NCI-H1436 treated with DMSO at 0.1 percent for 48 hours (cell line): ENCODE results near the gene LCN6.
"Not testable (repeated sequence)": the region's sequence is repeated elsewhere in the genome, so short reads cannot be mapped to it uniquely, and the experiment has no call there.

Source experiments
- DNase-seq: peaks from one replicate; lab custom pipeline; 2025; lab: John Stamatoyannopoulos, UW

The LCN6 gene

DNA sequence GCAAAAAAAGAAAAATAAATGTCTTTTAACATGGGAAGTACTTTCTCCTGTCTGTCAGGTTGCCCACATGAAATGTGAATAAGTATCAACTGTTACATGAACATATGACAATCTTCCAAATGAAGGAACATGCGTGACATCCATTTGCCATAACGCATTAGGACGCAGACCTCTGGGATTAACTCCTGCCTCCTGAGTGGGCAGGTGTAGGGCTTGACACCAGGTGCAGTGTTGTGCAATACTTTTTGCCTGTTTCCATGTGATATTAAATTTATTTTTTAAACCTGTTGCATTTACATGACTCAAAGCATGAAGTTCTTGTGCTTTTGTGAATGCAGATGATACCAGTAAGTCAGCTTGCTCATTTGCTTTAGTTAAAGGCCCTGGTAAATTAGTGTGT, 34.1 kb upstream of the LCN6 start:
- no peak for DNase-seq

DNA sequence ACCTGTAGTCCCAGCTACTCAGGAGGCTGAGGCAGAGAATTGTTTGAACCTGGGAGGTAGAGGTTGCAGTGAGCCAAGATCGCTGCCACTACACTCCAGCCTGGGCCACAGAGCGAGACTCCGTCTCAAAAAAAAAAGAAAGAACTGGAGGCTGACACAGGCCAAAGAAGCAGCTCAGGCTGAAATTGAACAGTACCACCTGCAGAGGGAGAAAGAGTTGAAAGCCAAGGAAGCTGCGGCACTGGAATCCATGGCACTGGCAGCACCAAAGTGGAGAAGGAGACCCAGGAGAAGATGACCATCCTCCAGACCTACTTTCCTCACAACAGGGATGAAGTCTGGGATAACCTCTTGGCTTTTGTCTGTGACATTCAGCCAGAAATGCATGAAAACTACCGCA, 31.5 kb upstream of the LCN6 start:
- DNase-seq = no peak

DNA sequence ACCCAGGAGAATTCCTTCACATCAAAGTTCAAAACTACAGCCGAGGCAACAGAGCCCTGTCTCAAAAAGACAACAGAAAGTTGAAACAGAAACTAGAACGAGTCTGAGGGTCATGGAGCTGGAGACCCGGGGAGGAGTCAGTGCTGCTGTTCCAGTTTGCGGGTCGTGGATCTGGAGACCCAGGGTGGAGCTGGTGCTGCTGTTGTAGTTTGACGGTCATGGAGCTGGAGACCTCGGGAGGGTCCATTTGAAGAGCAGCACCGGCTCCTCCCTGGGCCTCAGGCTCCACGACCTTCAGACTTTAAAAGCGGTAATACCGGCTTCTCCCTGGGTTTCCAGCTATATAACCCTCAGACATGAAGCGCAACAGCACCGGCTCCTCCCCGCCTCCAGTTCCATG, 29.0 kb upstream of the LCN6 start:
- DNase-seq = no peak

DNA sequence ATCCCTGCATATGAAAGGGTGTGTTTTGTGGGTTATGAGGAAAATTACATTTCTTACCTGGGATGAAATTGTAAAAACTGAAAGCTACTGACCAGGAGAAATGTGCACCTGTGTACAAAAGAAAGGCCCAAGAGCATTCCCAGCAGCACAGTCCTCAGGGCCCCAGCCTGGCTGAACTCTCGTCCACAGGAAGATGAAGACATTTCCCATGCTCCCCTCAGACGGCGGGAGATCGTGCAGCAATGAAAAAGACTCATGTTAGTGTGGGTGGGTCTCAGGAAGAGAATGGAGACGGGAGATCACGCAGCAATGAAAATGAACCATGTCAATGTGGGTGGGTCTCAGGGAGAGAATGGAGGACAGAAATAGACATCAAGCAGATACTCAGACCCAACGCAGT, 28.6 kb upstream of the LCN6 start:
- DNase-seq = no peak

DNA sequence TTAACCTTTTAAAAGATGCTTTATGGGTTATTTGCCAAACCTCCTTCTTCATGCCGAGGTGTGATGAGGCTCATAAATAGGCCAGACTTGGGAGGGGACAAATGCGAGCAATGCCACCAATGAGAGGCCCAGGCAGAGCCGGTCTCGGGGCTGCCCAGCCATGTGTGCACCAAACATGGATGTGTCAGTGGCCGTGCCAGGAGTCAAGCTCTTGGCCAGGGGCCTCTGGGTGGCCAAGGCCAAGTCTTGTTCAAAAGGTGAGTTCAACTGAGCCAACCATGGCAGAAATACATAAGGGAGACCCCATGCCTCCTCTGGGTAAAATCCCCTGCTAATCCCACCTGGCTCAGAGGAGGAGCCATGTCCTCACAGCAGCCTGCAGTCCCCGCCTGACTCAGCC, 26.9 kb upstream of the LCN6 start:
- no peak for DNase-seq

DNA sequence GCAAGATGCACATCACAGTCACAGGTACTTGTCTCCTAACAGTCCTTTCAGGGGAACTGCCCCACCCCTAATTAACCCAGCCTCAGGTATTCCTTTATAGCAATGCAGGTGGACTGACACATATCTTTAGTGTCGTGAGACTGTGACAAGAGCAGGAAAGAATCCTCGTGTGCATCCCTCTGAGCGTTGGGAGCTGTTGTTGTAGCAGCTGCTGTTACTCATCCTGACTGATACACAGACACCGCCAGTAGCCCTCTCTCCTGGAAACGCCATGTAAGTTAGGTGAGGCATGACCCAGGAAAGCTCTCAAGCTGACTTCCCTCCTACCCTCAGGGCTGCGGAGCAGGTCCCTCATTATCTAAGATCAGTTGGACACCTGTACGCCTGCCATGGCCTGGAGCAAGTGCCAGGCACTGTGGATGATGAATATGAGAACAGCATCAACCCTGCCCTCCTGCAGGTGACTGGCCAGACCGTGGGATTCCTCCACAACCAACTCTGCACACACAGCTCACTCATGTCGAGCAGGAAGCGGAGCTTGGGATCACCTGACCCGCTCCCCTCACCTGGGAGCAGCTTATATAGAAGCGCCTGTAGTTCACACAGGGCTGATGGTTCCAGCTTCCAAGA, 26.2 kb upstream of the LCN6 start:
- no peak for DNase-seq

DNA sequence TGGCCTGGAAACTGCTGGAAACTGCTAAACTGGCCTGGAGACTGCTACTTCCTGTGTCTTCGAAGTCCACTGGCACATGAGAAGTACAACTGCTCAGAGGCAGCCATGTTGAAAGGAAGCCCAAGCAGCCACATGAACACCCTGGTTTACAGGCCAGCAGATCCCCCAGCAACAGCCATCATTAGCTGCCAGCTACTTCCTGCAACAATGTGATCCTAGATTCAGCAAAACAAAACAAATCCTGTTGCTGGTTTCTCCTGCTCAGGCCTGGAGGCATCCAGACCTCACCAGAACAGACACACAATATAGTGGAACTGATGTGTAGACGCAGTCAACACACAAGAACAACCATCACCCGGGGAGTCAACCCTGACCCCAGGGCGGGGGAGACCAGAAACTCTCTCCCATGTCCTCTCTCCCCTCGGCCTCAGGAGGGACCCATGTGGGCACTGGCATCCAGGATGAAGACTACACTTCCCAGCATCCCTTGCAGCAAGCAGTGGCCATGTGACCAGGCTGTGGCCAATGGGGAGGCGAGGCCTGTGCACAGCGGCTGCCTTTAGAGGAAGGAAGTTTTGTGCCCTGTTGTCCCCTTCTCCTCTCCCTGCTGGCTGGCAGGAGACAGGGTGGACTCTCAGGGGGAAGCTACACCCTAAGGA, 25.2 kb upstream of the LCN6 start:
- no peak for DNase-seq

DNA sequence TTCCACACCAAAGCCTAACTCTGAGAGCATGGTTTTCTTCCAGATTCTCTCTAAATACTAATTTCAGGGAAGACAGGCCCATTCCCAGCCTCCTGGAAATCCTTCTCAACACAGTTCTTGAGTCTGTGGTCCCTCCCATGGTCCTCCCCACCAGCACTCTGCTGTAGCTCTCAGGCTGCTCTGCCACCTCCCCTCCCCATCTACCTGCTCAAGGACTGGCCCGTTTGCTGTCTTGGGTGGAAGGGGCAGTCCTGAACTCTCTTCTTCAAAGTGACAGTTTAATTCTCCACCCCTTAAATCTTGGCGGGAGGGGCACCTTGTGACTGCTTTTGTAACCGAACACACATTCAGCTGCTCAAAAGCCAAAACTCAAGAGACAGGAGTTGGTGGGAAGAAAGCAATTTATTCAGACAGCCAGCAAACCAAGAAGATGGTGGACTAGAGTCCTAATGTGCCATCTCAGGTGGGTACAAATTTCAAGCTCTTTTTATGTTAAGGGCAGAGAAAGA, 23.6 kb upstream of the LCN6 start:
- DNase-seq = no peak

DNA sequence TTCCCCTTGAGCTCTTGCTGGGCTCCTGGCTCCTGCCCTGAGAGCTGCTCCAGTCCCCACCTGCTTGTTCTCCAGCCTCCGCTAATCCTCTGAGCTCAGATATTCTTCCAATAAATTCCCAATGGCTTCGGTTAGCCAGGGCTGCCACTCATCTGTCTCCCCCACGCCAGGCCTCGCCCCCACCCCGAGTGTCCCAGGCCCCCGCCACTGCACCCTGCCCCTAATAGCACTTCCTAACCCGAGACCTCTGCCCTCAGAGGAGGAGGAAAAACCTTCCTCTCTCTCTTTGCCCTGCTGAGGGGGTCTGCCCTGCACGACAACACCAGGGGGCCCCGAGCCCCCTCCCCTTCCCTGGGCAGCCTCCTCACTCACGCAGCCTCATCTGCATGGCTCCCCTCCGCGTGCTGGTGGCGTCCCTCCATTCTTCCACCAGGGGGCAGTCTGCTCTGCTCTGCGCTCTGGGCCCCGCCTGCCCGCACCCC, 21.4 kb upstream of the LCN6 start:
- no peak for DNase-seq

DNA sequence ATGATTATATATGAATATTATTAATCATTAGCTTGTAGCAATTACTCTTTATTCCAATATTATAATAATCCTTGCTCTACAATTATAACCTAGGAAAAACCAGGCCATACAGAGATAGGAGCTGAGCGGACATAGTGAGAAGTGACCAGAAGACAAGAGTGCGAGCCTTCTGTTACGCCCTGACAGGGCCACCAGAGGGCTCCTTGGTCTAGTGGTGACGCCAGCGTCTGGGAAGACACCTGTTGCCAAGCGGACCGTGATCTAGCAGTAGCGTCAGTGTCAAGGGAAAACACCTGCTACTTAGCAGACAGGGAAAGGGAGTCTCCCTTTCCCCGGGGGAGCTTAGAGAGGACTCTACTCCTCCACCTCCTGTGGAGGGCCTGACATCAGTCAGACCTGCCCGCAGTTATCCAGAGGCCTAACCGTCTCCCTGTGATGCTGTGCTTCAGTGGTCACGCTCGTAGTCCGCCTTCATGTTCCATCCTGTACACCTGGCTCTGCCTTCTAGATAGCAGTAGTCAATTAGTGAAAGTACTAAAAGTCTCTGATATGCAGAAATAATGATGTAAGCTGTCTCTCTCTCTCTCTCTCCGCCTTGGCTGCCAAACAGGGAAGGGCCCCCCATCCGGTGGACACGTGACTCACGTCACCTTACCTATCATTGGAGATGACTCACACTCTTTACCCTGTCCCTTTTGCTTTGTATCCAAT, 18.2 kb upstream of the LCN6 start:
- DNase-seq = peak; percentile 26

GRCh38 chr9:136765745-136766409, 17.6 kb upstream of the LCN6 start:
- not testable (repeated sequence) for DNase-seq

GRCh38 chr9:136765041-136765440, 16.7 kb upstream of the LCN6 start:
- no peak for DNase-seq

DNA sequence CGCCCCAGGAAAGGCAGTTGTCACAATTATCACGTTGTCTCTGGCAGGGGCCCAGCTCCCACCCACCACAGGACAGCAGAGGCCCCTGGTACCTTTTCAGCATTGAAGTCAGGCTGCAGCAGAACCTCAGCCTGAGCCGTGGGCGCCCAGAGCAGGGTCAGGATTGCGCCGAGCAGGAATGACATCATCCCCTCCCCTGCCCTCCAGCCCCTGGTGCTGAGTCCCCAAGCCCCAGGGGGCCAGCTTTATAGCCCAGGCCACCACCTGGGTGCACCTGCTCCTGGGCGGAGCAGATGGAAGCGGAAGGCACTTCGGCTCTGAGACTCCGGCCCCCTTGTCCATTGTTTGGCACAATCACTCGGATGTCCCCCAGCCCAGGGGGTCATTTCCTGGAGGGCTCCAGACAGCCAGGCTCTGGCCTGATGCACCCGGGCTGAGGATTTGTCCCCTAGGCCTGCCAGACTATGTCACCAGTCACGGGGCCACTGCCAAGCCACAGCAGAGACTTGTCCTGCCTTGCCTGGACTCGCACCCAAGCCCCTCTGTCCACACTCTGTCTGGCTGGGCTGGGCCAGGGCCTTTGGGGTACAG, 16.1 kb upstream of the LCN6 start, which contains the start of gene LCN15:
TSS of gene LCN15 (minus strand) at position 218 of the 591 bp plus-strand sequence. CDS start at position 188, 30 bp downstream.
- no peak for DNase-seq

DNA sequence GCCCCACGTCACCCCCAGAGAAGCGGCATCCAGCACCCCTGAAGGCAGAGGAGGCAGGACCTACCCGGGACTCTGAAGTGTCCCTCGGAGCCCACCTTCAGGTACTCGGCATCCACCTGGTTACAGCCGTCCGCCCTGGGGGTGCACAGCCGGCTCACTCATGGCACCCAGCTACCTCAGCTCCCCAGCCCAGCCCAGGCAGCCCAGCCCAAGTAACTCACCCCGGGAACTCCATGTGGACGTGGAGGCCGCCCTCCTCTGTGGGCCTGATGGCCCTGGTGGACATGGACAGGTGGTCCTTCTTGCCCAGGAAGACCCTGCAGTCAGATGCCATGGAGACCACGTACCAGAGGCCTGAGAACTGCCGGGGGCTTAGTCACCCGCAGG, 15.3 kb upstream of the LCN6 start:
- no peak for DNase-seq

DNA sequence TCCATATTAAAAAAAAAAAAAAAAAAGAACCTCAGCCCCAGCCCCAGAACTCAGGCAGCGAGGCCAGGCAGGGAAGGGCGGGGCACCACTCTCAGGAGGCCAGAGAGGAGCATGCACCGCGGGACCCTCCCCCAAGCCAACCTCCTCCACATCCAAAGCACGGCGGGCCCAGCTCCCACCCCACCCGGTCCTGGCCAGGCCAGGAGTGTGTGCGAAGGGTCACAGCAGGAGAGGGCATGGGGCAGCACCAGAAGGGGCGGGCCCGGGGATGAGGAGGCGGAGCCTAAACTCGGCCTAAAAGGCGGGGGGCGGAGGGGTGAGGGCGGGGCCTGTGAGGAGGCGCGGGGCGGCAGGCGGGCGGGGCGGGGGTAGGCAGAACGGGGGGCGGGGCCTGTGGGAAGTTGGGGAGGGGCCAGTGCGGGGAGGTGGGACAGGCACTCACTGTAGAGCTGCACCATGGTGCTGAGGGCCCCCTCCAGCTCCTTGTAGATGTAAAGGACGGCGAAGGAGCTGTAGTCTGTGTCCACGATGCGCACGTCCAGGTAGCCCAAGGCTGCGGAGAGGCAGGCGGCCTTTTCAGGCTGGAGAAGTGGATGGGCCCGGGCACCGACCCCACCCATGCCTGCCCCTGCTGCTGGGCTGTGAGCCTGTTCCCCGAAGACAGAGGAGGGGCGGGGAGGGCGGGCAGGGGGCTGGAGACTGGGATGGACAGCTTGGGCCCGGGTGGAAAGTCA, 14.8 kb upstream of the LCN6 start:
- DNase-seq = no peak

GRCh38 chr9:136762221-136762691, 13.9 kb upstream of the LCN6 start:
- DNase-seq = no peak

- DNase-seq = no peak
Measured at GRCh38 chr9:136761545-136761981, 13.2 kb upstream of the LCN6 start.

GRCh38 chr9:136760834-136761544, 12.7 kb upstream of the LCN6 start:
- not testable (repeated sequence) for DNase-seq

- DNase-seq = no peak
Measured at GRCh38 chr9:136760424-136760823, 12.1 kb upstream of the LCN6 start.
